GM19397 (cell line): ENCODE data around the gene HELZ2.

Experiments used
- ATAC-seq: cut with Tn5 transposase; IDR thresholded peaks from one replicate; pipeline ENCODE4 v1.9.1; 2021; ENCODE audit warnings: mild to moderate bottlenecking, moderate library complexity; ENCODE audit not compliant: unreplicated experiment

Gene HELZ2

GRCh38 chr20:63553251-63553932, 20.6 kb downstream of the HELZ2 start:
- ATAC-seq, result peak; percentile 40

GRCh38 chr20:63552481-63553249, 21.4 kb downstream of the HELZ2 start:
- peak; percentile 27 for ATAC-seq

- ATAC-seq, result no peak
These were observed 23.0 kb downstream of the HELZ2 start for GRCh38 chr20:63551068-63551467.

- no peak for ATAC-seq
These were observed 24.3 kb downstream of the HELZ2 start for GRCh38 chr20:63549679-63550282.

GRCh38 chr20:63549019-63549418, 25.0 kb downstream of the HELZ2 start:
- ATAC-seq, result no peak

GRCh38 chr20:63548542-63548941, 25.5 kb downstream of the HELZ2 start:
- no peak for ATAC-seq

- no peak for ATAC-seq
These were observed 26.1 kb downstream of the HELZ2 start, which contains the start of gene SRMS for GRCh38 chr20:63547725-63548480. Gene SRMS (minus strand): TSS chr20:63547749. CDS start chr20:63547463, 286 bp downstream.

- ATAC-seq, result no peak
These were observed 26.9 kb downstream of the HELZ2 start for GRCh38 chr20:63546956-63547724.

- ATAC-seq, result no peak
These were observed 27.6 kb downstream of the HELZ2 start for GRCh38 chr20:63546256-63546955.

- no peak for ATAC-seq
These were observed 28.2 kb downstream of the HELZ2 start for GRCh38 chr20:63545814-63546213.

GRCh38 chr20:63544958-63545516, 29.0 kb downstream of the HELZ2 start:
- no peak for ATAC-seq

GRCh38 chr20:63544241-63544957, 29.6 kb downstream of the HELZ2 start:
- ATAC-seq, result no peak

- ATAC-seq, result no peak
These were observed 30.3 kb downstream of the HELZ2 start for GRCh38 chr20:63543733-63544132.

GRCh38 chr20:63543131-63543530, 30.9 kb downstream of the HELZ2 start:
- no peak for ATAC-seq

GRCh38 chr20:63542696-63543095, 31.3 kb downstream of the HELZ2 start:
- no peak for ATAC-seq

- no peak for ATAC-seq
These were observed 31.9 kb downstream of the HELZ2 start for GRCh38 chr20:63542031-63542559.

- ATAC-seq, result no peak
These were observed 32.7 kb downstream of the HELZ2 start for GRCh38 chr20:63541371-63541770.

- no peak for ATAC-seq
These were observed 33.4 kb downstream of the HELZ2 start for GRCh38 chr20:63540417-63541186.
